Mucosa of gallbladder (tissue), 1 donor: ENCODE results near the gene ADAM30. TPM values are rescaled to one million over a fixed set of nuclear protein-coding genes. Genes with fewer than 3 reads are reported as not detected.

Experiments
- DNase-seq: peaks from one replicate; pipeline ENCODE4 v3.0.0-alpha.2; 2020; ENCODE audit warnings: low spot score
- total RNA-seq: library from RNA; stranded (reverse); gene quantifications from one replicate; pipeline ENCODE4 v1.2.1, GENCODE V29; 2021
- donor health status: DM: no; HTN: no; CAD: no.

The ADAM30 gene
- total RNA-seq, 1 donor from 2014 or later, result not detected

GRCh38 chr1:119908661-119909060 lies 12.3 kb upstream of the ADAM30 start:
- no peak for DNase-seq

DNA sequence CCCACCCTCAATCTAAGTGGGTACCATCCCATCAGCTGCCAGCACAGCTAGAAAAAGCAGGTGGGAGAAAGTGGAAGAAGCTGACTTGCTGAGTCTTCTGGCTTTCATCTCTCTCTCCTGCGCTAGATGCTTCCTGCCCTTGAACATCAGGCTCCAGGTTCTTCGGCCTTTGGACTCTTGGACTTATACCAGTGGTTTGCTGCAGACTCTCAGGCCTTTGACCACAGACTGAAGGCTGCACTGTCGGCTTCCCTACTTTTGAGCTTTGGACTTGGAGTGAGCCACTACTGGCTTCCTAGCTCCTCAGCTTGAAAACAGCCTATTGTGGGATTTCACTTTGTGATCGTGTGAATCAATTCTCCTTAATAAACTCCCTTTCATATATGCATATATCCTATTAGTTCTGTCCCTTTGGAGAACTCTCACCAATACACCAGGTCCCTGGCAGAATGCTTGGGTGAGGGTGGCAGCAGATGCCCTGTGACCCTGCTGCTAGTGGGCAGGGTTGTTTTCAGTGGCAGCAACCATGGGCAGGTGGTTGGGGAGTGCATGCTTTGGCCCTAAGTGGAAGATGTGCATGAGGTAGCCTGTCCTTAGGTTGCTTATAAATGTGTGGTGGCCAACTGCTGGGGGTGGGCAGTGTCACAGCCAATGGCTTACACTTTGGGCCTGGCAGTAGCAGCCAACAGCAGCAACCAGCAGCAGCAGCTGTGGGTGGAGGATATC lies 10.8 kb upstream of the ADAM30 start:
- peak; percentile 72 for DNase-seq

DNA sequence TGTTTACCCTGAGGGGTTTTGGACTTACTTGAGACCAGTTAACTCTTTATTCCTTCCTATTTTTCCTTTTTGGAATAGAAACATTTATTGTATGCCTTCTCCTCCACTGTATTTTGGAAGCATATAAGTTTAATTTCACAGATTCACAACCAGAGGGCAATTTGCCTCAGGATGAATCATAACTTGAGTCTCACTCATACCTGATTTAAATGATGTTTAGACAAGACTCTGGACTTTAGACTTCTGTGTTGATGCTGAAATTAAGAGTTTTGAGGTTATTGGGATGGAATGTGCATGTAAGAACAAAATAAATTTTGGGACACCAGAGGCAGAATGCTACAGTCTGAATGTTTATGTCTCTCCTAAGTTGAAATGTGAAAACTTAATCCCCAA lies 7.1 kb upstream of the ADAM30 start:
- no peak for DNase-seq

DNA sequence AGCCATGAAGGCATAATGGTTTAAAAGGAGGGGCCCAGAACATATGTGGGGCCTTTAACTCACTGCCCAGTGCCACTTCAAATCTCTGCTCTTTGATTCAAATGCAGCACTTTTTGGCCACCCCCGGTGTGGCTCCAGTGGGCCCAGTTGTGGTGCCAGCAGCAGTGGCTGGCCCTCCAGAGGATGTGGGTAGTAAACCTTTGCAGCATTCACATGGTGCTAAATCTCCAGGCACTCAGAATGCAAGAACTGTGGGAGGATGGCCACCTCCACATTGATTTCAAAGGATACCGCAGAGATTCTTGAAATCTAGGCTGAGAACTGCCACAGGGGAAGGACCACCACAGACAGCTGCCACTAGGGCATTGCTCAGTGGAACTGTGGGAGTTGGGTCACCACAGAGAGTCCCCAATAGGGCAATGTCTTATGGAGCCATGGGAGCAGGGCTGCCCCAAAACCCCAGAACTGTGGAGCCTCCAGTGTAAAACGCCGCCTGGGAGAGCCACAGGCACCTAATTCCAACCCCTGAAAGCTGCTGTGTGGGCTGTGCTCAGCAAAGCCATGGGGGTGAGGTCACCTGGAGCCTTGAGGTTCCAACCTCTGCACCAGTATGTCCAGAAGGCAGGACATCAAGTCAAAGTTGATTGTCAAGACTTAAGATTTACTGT lies 6.6 kb upstream of the ADAM30 start:
- DNase-seq, result no peak

- DNase-seq, result no peak
Observed at GRCh38 chr1:119898981-119899720, 2.8 kb upstream of the ADAM30 start.

- no peak for DNase-seq
Observed at GRCh38 chr1:119898530-119898929, 2.2 kb upstream of the ADAM30 start.

GRCh38 chr1:119895102-119895501 lies 1.2 kb downstream of the ADAM30 start:
- no peak for DNase-seq

DNA sequence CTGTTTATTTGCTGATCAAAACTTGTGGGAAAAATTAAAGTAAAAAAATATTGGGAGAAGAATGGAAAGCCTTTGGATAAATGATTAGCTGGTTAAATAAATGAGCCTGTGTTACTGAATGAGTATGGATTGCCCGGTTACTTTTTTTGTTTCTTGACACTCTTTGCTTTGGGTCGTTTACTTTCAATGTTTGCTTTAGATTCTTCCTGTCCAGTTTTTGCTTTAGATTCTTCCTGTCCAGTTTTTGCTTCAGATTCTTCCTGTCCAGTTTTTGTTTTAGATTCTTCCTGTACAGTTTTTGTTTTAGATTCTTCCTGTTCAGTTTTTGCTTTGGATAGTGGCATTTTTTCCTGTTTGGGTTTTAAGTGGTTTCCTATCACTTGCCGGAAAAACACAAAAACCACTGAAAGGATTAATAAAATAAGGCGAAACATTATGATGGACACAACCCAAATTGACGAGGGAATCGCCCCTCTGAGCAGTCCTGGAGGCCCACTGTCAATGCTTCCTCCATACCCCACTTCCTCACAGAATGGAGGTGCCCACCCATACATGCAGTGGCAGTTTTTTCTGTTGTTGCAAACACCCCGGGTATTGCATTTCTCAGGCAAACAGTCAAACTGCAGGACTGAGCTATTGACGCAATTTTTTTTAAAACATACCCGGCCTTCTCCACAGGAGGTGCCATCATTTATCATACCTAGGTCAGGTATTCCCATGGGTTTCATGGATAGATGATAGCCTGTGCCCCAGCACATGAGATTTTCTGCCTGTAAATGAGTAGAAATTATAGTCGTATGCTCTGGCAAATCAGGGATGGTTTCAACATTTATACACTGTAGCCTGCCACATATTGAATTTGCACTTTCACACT lies 2.3 kb downstream of the ADAM30 start:
- no peak for DNase-seq

- DNase-seq, result no peak
Observed at GRCh38 chr1:119893238-119893791, 3.0 kb downstream of the ADAM30 start.

DNA sequence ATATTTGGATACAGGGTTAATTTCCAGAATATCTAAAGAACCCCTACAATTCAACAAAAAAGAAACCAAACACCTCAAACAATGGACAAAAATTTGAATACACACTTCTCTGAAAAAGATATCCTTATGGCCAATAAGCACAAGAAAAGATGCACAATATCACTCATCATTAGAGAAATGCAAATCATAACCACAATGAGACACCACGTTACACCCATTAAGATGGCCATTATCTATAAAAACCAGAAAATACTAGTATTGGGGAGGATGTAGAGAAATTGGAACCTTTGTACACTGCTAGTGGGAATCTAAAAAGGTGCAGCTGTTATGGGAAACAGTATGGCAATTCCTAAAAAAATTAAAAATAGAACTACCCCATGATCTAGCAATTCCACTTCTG lies 4.9 kb downstream of the ADAM30 start:
- DNase-seq, result no peak

GRCh38 chr1:119888476-119888875 lies 7.8 kb downstream of the ADAM30 start:
- no peak for DNase-seq

DNA sequence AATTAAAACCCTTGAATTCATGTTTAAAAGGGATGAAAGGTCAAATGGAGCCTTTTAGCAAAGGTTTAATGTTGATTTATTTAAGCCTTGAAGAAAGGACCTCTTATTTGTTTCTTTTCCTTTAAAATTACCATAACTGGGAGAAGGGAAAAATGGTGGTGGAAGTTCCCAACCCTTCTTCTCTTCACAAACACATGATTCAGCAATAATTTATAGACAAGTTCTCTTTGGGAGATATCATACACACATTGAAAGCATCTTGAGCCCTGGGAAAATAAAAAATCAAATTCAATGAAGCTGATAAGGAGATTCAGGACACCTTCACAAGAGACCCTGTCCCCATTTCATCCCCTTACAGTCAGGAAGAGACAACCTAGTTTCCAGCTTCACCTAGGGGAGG lies 8.9 kb downstream of the ADAM30 start:
- no peak for DNase-seq

GRCh38 chr1:119885903-119886783 lies 10.2 kb downstream of the ADAM30 start:
- DNase-seq, result peak; percentile 56

GRCh38 chr1:119884711-119885110 lies 11.6 kb downstream of the ADAM30 start:
- DNase-seq, result no peak

- no peak for DNase-seq
Observed at GRCh38 chr1:119883826-119884225, 12.5 kb downstream of the ADAM30 start.

DNA sequence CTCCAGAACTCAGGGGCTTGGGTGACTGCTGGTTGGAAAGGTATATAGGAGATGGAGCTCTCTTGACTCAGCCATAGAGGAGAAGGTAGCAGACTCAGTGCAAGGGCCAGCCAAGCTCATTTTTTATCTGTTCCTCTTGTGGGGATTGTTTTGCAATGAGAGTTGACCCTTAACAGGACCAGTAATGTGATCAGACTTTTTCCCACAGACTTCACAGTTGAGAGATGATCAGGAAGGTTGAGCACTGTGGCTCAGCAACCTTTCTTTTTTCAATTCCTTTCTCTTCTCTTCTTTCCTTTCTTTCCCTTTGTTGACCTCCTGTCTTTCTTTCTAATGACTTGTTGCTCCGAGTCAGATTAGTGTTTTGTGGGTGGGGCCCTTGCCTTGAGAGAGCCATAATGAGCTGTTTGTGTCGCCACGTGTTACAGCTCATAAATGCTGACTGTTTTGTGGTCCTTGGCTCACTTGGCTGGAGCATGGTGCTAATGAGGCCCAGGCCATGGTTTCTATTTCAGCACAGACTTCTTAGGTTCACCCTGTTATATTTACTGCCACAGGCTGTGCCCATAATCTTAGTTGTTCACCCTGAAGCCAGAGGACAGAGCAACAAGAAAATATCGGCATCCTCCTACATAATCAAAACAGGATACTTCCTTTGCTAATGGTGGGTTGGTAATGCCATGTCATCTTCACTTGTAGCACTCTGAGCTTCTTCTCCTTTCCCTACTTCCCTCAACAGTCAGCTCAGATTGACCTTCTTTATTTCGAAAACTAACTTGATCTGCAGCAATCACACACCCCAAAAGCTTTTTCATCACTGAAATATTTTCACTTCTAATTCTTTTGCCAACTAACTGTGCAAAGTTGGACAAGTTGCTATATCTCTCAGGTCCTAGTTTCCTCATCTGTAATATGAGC lies 13.9 kb downstream of the ADAM30 start:
- DNase-seq, result no peak

DNA sequence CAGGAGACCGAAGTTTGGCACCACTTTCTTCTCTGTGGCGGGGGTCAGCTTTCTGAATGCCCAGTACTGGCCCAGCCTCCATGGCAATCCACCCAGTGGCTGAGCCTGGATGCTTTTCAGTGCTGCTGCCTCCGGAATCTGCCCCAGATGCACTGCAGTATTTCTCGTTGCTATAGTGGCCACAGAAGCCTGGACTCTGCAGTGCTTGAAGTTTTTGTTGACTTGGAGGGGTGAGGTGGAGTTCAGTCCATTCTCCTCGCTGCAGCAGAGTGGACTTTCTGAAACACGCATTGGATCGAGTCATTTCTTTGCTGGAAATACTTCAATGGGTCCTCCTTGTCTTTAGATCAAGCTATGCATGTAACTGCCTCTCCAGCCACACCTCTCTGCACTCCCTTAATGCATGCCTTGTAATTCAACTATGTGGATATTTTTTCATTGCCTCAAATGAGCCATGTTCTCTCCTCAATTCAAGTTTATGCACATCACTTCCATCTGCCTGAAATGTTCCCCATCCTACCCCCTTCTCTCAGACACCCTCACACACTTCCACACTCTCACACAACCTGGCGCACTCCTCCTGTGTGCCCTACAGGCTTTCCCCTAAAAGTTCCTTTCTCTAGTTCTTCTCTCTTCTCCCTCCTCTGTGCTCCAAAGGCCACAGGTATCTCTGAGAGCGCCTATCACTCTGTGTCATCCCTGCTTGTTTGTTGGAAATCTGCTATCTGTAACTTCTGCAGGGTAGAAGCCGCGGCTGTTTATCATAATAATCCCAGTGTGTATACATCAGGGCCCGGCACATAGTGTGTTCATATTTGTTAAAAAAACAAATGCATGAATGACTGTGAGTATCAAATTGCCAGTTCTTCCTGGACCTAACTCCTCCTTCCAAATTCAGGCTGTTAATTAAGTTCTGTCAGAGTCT lies 16.5 kb downstream of the ADAM30 start:
- DNase-seq, result no peak

- DNase-seq, result no peak
Observed at GRCh38 chr1:119878171-119878570, 18.1 kb downstream of the ADAM30 start.
